NCI-H1436 (cell line): ENCODE results near the gene HAT1.
"Not testable (repeated sequence)": the region's sequence is repeated elsewhere in the genome, so short reads cannot be mapped to it uniquely, and the experiment has no call there.

Experiments used
- DNase-seq: peaks from one replicate; lab custom pipeline; 2025; lab: John Stamatoyannopoulos, UW

Gene HAT1

GRCh38 chr2:171972329-171972982, 50.2 kb downstream of the HAT1 start:
- DNase-seq: no peak

- no peak for DNase-seq
These were observed 56.8 kb downstream of the HAT1 start for GRCh38 chr2:171979103-171979502.

GRCh38 chr2:171983924-171984323, 61.7 kb downstream of the HAT1 start:
- DNase-seq: not testable (repeated sequence)

GRCh38 chr2:171985076-171985475, 62.8 kb downstream of the HAT1 start:
- DNase-seq: no peak

GRCh38 chr2:171986778-171987177, 64.5 kb downstream of the HAT1 start:
- no peak for DNase-seq

GRCh38 chr2:171991027-171991426, 68.8 kb downstream of the HAT1 start:
- peak; percentile 34 for DNase-seq

- DNase-seq: no peak
These were observed 73.3 kb downstream of the HAT1 start for GRCh38 chr2:171995586-171995985.

GRCh38 chr2:171996021-171996420, 73.8 kb downstream of the HAT1 start:
- DNase-seq: no peak

GRCh38 chr2:171997031-171997430, 74.8 kb downstream of the HAT1 start:
- DNase-seq: not testable (repeated sequence)

GRCh38 chr2:171999161-171999560, 76.9 kb downstream of the HAT1 start:
- DNase-seq: no peak

- peak; percentile 87 for DNase-seq
These were observed 77.6 kb downstream of the HAT1 start, which contains the start of gene METAP1D for GRCh38 chr2:171999604-172000469. Gene METAP1D (plus strand): TSS chr2:171999953. CDS start chr2:171999970, 17 bp downstream.

GRCh38 chr2:172000696-172001361, 78.6 kb downstream of the HAT1 start:
- no peak for DNase-seq

- DNase-seq: no peak
These were observed 85.1 kb downstream of the HAT1 start for GRCh38 chr2:172007372-172007771.

- DNase-seq: no peak
These were observed 87.6 kb downstream of the HAT1 start for GRCh38 chr2:172009823-172010222.

GRCh38 chr2:172011812-172012575, 89.7 kb downstream of the HAT1 start:
- no peak for DNase-seq

GRCh38 chr2:172012677-172013391, 90.6 kb downstream of the HAT1 start:
- no peak for DNase-seq

GRCh38 chr2:172013396-172013795, 91.1 kb downstream of the HAT1 start:
- DNase-seq: no peak

GRCh38 chr2:172021074-172021931, 99.0 kb downstream of the HAT1 start:
- DNase-seq: no peak

- DNase-seq: no peak
These were observed 99.7 kb downstream of the HAT1 start for GRCh38 chr2:172021955-172022354.

- no peak for DNase-seq
These were observed 109.3 kb downstream of the HAT1 start for GRCh38 chr2:172031536-172031935.
